ENCODE data around the gene ZNF460. TPM values are rescaled to one million over a fixed set of nuclear protein-coding genes. Genes with fewer than 3 reads are reported as not detected.

ZNF460 gene
- total and polyA plus RNA-seq, 2 of the 8 experiments (the other 6 are each of a cell fraction or from before 2014, with no cell fraction given), result 9.3 to 57.9 TPM

GRCh38 chr19:57267291-57267690, 13.0 kb upstream of the ZNF460 start (continued):
- no peak for TF ChIP-seq CHD7 (IDR thresholded peaks at IDR 0.05; ENCODE audit: insufficient replicate concordance, low read length)
- TF ChIP-seq CTCF (IDR thresholded peaks at IDR 0.05; ENCODE audit: control extremely low read depth in 1 of 3, insufficient read depth in 1 of 3, low read depth in 1 of 3, low read length in 3 of 3), result no peak
